ENCODE measurements around the gene P3H3. TPM values are rescaled to one million over a fixed set of nuclear protein-coding genes. Genes with fewer than 3 reads are reported as not detected.

P3H3 gene
- total RNA-seq, 4 donors from 2014 or later = 0.66 to 4.7 (median 1.5) TPM

DNA sequence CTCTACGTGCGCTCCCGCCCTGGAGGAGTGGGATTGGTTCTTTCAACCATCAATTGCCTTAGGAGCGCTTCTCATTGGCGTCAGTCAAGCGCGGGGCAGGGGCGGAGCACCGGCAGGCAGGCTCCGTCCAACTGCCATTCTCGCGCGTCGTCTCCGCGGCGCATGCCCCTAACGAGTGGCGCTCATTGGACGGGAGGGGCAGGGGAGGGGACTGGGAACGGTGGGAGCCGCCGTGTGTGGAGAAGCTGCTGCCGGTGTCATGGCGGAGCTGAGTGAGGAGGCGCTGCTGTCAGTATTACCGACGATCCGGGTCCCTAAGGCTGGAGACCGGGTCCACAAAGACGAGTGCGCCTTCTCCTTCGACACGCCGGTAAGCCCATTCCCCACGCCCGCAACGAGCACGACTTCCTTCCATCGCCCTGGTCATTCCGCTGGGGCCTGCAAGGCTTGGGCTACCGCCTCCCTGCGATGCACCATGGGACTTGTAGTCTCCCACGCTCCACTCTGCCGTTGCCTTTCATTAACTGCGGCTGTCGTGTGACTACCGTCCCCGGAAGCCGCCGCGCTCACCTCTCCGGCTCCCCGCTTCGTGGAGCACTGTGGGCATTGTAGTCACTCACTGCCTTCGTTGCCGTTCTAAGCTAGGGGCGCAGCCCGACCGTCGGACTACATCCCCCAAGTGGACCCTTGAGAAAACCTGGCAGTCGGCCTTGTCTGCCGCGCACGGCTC lies 23.9 kb downstream of the P3H3 start, which contains the start of gene USP5:
Gene USP5, plus strand, starts transcription at position 230 of the 730 bp plus-strand sequence. Its CDS starts 30 bp downstream, at position 260.
- DNase-seq (peak; percentile 99), ATAC-seq (peak; percentile 85 to 88)
- in situ Hi-C loops (cut with MboI; ENCODE audit: low sequenced_read_pairs in 4 of 4) = no loop called here
- H3K9me3 ChIP-seq = no peaks in the 10 kb centered on the region
- peaks cover 13 to 17% of the 10 kb centered on the region in 2 donors for H3K4me1 ChIP-seq
- intact Hi-C loops (cut with DNase I; ENCODE audit: low total_unique reads) = loop anchor here (1.0 to 10.0 kb wide), 6 partner anchors 15 to 297 kb away; partner anchors contain the start of genes COPS7A, IFFO1, MLF2 and TPI1
- no peaks in the 10 kb centered on the region for H3K27me3 ChIP-seq
- H3K27ac ChIP-seq = peak within 1 kb of the TSS; percentile 86 to 97 (median 92)
- TF ChIP-seq POLR2A (IDR thresholded peaks at IDR 0.05) = peak in 1 of 2 donors; percentile 64
- peak in 2 of 5 experiments; percentile 13 to 23 for TF ChIP-seq CTCF (IDR thresholded peaks at IDR 0.05 in 4 of 5, conservative IDR thresholded peaks at IDR 0.05 in 1 of 5)
- H3K36me3 ChIP-seq = peaks cover 0 to 18% of the 10 kb centered on the region in 2 donors
- H3K4me3 ChIP-seq = peak within 1 kb of the TSS; percentile 68 to 83 (median 74)

DNA sequence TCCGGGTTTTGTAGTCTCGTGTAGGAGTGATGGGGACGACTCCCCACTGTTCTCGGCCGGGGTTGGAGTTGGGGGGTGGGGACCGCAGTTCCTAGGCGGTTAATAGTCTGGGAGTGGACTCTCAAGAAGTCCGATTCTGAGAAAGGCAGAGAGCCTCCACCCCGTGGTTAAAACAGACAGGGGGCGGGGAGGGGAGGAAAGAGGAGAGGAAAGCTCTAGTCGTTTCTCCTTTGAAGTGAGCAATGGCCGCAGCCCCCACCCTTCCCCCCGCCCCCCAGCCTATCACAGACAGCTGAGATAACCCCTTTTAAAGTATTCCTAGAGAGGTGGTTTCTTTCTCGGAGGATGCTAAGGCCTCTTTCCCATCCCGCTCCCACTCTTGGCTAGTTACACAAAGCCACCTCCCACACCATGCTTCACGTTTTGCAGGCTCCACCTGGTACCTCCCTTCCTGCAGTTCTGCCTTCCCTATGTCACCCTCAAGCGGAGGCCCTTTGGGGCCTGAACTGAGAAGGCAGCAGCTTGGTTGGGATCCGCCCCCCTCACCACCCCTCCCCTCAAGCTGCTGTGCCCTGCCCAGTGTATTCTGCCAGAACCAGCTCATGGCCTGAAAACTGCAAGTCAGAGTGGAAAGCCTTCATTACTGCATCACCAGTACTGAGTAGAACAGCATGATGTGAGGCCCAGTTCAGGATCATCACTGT lies 24.6 kb downstream of the P3H3 start:
- TF ChIP-seq POLR2A (IDR thresholded peaks at IDR 0.05) (no peak), CTCF (IDR thresholded peaks at IDR 0.05 in 4 of 5, conservative IDR thresholded peaks at IDR 0.05 in 1 of 5) (no peak)
- Histone ChIP-seq H3K27me3 (no peaks in the 10 kb centered on the region), H3K4me1 (peaks cover 13 to 17% of the 10 kb centered on the region in 2 donors), H3K4me3 (peak overlapping the region; percentile 68 to 83 (median 74)), H3K27ac (peak overlapping the region; percentile 78 to 97 (median 92)), H3K9me3 (no peaks in the 10 kb centered on the region), H3K36me3 (peaks cover 0 to 25% of the 10 kb centered on the region in 2 donors)
- in situ Hi-C loops (cut with MboI; ENCODE audit: low sequenced_read_pairs in 4 of 4) = no loop called here
- intact Hi-C loops (cut with DNase I; ENCODE audit: low total_unique reads) = loop anchor here (1.0 to 10.0 kb wide), 4 partner anchors 14 to 298 kb away; partner anchors contain the start of genes IFFO1, TPI1 and ZNF384
- ATAC-seq (no peak), DNase-seq (no peak)

DNA sequence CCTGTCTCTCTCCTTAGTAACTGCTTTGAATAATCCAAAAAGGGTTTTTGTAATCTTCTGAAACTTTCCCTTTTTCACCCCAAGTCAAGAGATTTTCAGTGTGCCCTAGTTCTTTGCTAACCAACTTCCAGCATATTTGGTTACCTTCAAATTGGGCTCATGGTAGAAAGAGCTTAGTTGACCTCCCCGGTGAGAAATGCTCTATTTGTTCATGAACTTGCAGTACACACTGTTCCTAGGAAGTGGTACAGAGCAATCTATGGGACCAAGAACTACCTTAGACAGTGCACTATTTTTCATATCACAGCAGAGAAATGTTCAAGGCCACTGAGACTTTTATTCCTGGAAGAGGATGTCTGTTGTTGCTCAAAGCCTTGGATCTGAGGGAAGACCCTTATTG lies 25.4 kb downstream of the P3H3 start:
- Histone ChIP-seq H3K9me3 (no peaks in the 10 kb centered on the region), H3K27me3 (no peaks in the 10 kb centered on the region), H3K4me3 (peak overlapping the region in 1 of 4 donors; percentile 68), H3K27ac (peak overlapping the region; percentile 78 to 97 (median 92)), H3K36me3 (peaks cover 0 to 33% of the 10 kb centered on the region in 2 donors), H3K4me1 (peaks cover 13 to 17% of the 10 kb centered on the region in 2 donors)
- in situ Hi-C loops (cut with MboI; ENCODE audit: low sequenced_read_pairs in 4 of 4) (no loop called here), intact Hi-C loops (cut with DNase I; ENCODE audit: low total_unique reads) (loop anchor here (10.0 kb wide), 1 partner anchor 299 kb away; the partner anchor contains the start of gene IFFO1)
- ATAC-seq = no peak
- DNase-seq = no peak
- no peak for TF ChIP-seq CTCF (IDR thresholded peaks at IDR 0.05 in 4 of 5, conservative IDR thresholded peaks at IDR 0.05 in 1 of 5)
- TF ChIP-seq POLR2A (IDR thresholded peaks at IDR 0.05) = no peak

GRCh38 chr12:6854036-6854435 lies 25.8 kb downstream of the P3H3 start:
- ATAC-seq = no peak
- Histone ChIP-seq H3K4me1 (peaks cover 13 to 17% of the 10 kb centered on the region in 2 donors), H3K27me3 (no peaks in the 10 kb centered on the region), H3K36me3 (peaks cover 0 to 37% of the 10 kb centered on the region in 2 donors), H3K4me3 (no peak overlapping the region), H3K27ac (peak overlapping the region in 1 of 4 donors; percentile 96), H3K9me3 (no peaks in the 10 kb centered on the region)
- in situ Hi-C loops (cut with MboI; ENCODE audit: low sequenced_read_pairs in 4 of 4) = no loop called here
- intact Hi-C loops (cut with DNase I; ENCODE audit: low total_unique reads) = loop anchor here (10.0 kb wide), 1 partner anchor 299 kb away; the partner anchor contains the start of gene IFFO1
- no peak for DNase-seq
- TF ChIP-seq POLR2A (IDR thresholded peaks at IDR 0.05) (no peak), CTCF (IDR thresholded peaks at IDR 0.05 in 4 of 5, conservative IDR thresholded peaks at IDR 0.05 in 1 of 5) (no peak)
